Common myeloid progenitor, CD34-positive (primary cell): Measurements from ENCODE around the gene OR10H5.
"Not testable (repeated sequence)": the region's sequence is repeated elsewhere in the genome, so short reads cannot be mapped to it uniquely, and the experiment has no call there.

Experiments used
- CTCF ChIA-PET: fragments of 350-600 bp; sonication (Branson Sonifier 250); formaldehyde crosslinking; loops from one replicate; lab custom pipeline; 2021; ENCODE audit warnings: antibody characterized with exemption; lab: Charles Lee
- POLR2A ChIA-PET: fragments of 350-600 bp; sonication (Branson Sonifier 250); formaldehyde crosslinking; loops from one replicate; lab custom pipeline; 2021; ENCODE audit warnings: antibody characterized with exemption; lab: Charles Lee
- DNase-seq, 3 donors: peaks; one replicate each; pipeline versions ENCODE4 v3.0.0 to v3.0.0-alpha.2; 2013
- H3K27ac ChIP-seq, 2 experiments: 1 replicate in 1 of 2; 2 replicates in 1 of 2; pipeline ENCODE4 v1.7.0; 2013; ENCODE audit warnings: inconsistent platforms in 2 of 2, low read length in 2 of 2, mild to moderate bottlenecking in 2 of 2, low read depth in 1 of 2, moderate library complexity in 1 of 2; ENCODE audit not compliant: severe bottlenecking in 2 of 2, insufficient read depth in 1 of 2, poor library complexity in 1 of 2
- H3K27me3 ChIP-seq, 5 experiments: replicated peaks in 2 of 5; 1 replicate in 3 of 5; 2 replicates in 2 of 5; pipeline versions ENCODE4 v1.6.1 to v1.7.0; 2013; ENCODE audit warnings: low read length in 4 of 5, mild to moderate bottlenecking in 2 of 5, moderate library complexity in 2 of 5, inconsistent platforms in 1 of 5; ENCODE audit not compliant: insufficient read depth in 5 of 5, control insufficient read depth in 4 of 5
- H3K36me3 ChIP-seq, 4 experiments: 1 replicate in 2 of 4; 2 replicates in 2 of 4; pipeline versions ENCODE4 v1.6.1 to v1.7.0; 2013; ENCODE audit warnings: low read length in 3 of 4, control low read depth in 1 of 4, mild to moderate bottlenecking in 1 of 4; ENCODE audit not compliant: control insufficient read depth in 4 of 4, insufficient read depth in 4 of 4
- H3K4me1 ChIP-seq, 4 experiments: 1 replicate in 3 of 4; 2 replicates in 1 of 4; pipeline versions ENCODE4 v1.6.1 to v1.7.1; 2013; ENCODE audit warnings: low read length in 3 of 4, mild to moderate bottlenecking in 3 of 4, control low read depth in 1 of 4, inconsistent platforms in 1 of 4, moderate library complexity in 1 of 4; ENCODE audit not compliant: control insufficient read depth in 4 of 4, insufficient read depth in 4 of 4; ENCODE audit errors: control extremely low read depth in 1 of 4
- H3K4me3 ChIP-seq, 7 experiments: 1 replicate in 4 of 7; 2 replicates in 3 of 7; pipeline versions ENCODE4 v1.5.1 to v1.7.0; 2013; ENCODE audit warnings: mild to moderate bottlenecking in 7 of 7, low read length in 6 of 7, moderate library complexity in 6 of 7, inconsistent platforms in 2 of 7, low read depth in 2 of 7, control low read depth in 1 of 7; ENCODE audit not compliant: insufficient read depth in 4 of 7, control insufficient read depth in 1 of 7; ENCODE audit errors: extremely low read depth in 1 of 7
- H3K9me3 ChIP-seq, 5 experiments: 1 replicate in 4 of 5; 2 replicates in 1 of 5; pipeline versions ENCODE4 v1.6.1 to v1.7.1; 2013; ENCODE audit warnings: low read length in 4 of 5, mild to moderate bottlenecking in 2 of 5, inconsistent platforms in 1 of 5, low read depth in 1 of 5, moderate library complexity in 1 of 5; ENCODE audit not compliant: control insufficient read depth in 4 of 5, insufficient read depth in 2 of 5; ENCODE audit errors: control extremely low read depth in 1 of 5
- WGBS: methylation state at CpG from one replicate; pipeline ENCODE4 v1.1.5; 2013; ENCODE audit not compliant: insufficient coverage; 5-methylcytosine and 5-hydroxymethylcytosine counted together

OR10H5 gene

DNA sequence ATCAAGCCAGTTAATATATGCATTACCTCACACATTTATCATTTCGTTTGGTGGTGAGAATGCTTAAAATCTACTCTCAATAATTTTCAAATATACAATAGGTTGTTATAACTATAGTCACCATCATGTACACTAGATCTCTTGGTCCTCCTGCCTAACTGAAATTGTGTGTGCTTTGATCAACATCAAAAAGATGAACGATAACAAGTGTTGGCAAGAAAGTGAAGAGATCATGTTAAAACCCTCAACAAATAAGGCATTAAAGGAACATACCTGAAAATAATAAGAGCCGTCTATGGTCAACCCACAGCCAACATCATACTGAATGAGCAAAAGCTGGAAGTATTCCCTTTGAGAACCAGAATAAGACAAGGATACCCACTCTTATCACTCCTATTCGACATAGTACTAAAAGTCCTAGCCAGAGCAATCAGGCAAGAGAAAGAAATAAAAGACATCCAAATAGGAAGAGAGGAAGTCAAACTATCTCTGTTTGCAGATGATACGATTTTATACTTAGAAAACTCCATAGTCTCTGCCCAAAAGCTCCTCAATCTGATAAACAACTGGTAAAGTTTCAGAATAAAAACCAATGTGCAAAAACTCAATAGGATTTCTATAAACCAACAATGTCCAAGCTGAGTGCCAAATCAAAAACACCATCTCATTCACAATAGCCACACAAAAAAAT, 55.9 kb downstream of the OR10H5 start:
- ChIA-PET POLR2A (interaction anchor here (0.9 to 1.1 kb wide), 2 partner anchors 26 to 31 kb away, joined by 4 read pairs; no protein-coding TSS in a partner anchor), CTCF (interaction anchor here (1.2 kb wide), 1 partner anchor 26 kb away, joined by 3 read pairs; no protein-coding TSS in a partner anchor)
- no peak for DNase-seq
- Histone ChIP-seq H3K27me3 (no peaks in the 10 kb centered on the region), H3K9me3 (no peaks in the 10 kb centered on the region), H3K4me1 (peaks cover 2 to 31% (median 13%) of the 10 kb centered on the region in 4 experiments), H3K27ac (no peak overlapping the region), H3K4me3 (no peak overlapping the region), H3K36me3 (no peaks in the 10 kb centered on the region)
- WGBS = 48% methylated on average over 2 of the region's 5 CpGs

DNA sequence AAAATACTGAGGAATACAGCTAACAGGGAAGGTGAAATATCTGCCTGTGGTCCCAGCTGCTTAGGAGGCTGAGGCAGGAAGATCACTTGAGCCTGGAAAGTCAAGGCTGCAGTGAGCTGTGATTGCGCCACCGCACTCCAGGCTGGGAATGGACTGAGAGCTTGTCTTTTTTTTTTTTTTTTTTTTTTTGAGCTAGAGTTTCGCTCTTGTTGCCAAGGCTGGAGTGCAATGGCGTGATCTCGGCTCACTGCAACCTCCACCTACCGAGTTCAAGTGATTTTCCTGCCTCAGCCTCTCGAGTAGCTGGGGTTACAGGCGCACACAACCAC, 56.4 kb downstream of the OR10H5 start:
- 94% methylated on average over 3 of the region's 8 CpGs for WGBS
- H3K9me3 ChIP-seq, H3K27ac ChIP-seq, H3K27me3 ChIP-seq, DNase-seq, H3K4me3 ChIP-seq, H3K36me3 ChIP-seq: not testable (repeated sequence)
- CTCF ChIA-PET = interaction anchor here (1.2 kb wide), 1 partner anchor 26 kb away, joined by 3 read pairs; no protein-coding TSS in a partner anchor
- peaks cover 0 to 26% (median 9%) of the 10 kb centered on the region in 4 experiments for H3K4me1 ChIP-seq
- POLR2A ChIA-PET = interaction anchor here (0.9 to 1.1 kb wide), 2 partner anchors 25 to 31 kb away, joined by 4 read pairs; no protein-coding TSS in a partner anchor

DNA sequence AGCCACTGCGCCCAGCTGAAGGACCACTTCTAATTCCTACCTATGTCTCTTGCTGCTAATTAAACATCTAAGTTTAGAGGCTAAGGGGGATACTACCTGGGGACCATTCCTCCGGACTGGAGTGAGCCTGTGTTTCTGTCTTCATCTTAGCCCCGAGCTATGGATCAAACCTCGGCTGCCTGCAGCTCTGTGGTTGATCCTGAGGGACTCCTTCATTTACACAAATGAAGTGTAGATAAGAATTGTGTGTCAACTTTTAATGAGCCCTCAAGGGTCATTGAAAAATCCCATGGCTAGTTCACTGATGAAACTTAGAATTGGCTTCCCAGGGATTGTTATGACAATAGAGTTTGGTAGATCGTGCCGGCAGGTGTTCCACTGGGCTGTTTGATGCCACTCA, 59.5 kb downstream of the OR10H5 start:
- no peak overlapping the region for H3K4me3 ChIP-seq
- CTCF ChIA-PET = interaction anchor here (1.0 to 2.6 kb wide), 2 partner anchors 11 to 226 kb away, joined by 3 to 10 read pairs; no protein-coding TSS in a partner anchor
- no peaks in the 10 kb centered on the region for H3K27me3 ChIP-seq
- peaks cover 0 to 7% (median 3%) of the 10 kb centered on the region in 5 experiments for H3K9me3 ChIP-seq
- DNase-seq = no peak
- no peak overlapping the region for H3K27ac ChIP-seq
- 89% methylated on average over 6 of the region's 6 CpGs for WGBS
- H3K36me3 ChIP-seq = no peaks in the 10 kb centered on the region
- H3K4me1 ChIP-seq = peaks cover 0 to 23% (median 5%) of the 10 kb centered on the region in 4 experiments
- POLR2A ChIA-PET = no interaction called here

DNA sequence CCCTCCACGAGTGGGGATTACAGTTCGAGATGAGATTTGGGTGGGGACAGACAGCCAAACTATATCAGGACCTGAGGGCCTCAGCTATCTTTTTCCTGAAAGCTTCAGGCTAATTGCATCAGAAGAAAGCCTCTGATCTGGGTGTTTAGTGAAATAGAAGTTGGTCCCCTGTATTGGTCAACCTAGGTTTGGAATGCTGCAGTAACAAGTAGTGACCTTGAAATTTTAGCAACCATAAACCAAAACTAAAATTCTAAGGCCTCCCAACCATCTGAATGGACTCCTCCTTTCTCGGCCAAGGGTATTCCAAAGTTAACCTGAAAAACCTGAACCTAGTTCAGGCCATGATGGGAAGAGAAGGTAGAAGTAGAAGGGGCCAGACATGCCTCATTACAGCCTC, 62.9 kb downstream of the OR10H5 start:
- Histone ChIP-seq H3K36me3 (no peaks in the 10 kb centered on the region), H3K4me3 (no peak overlapping the region), H3K4me1 (peaks cover 0 to 9% (median 0%) of the 10 kb centered on the region in 4 experiments), H3K27ac (no peak overlapping the region), H3K27me3 (no peaks in the 10 kb centered on the region), H3K9me3 (peaks cover 0 to 12% (median 5%) of the 10 kb centered on the region in 5 experiments)
- WGBS = 100% methylated on average over 1 of the region's 3 CpGs
- POLR2A ChIA-PET = no interaction called here
- DNase-seq = no peak
- CTCF ChIA-PET = no interaction called here
